Colonic mucosa (tissue), 4 donors: Measurements from ENCODE around the gene SRP9. TPM values are rescaled to one million over a fixed set of nuclear protein-coding genes. Genes with fewer than 3 reads are reported as not detected.

Source experiments
- DNase-seq: peaks from one replicate; pipeline ENCODE4 v3.0.0-alpha.2; 2020
- H3K27ac ChIP-seq: fragments of 200-600 bp; one replicate; pipeline ENCODE4 v1.8.0; 2021
- H3K27me3 ChIP-seq: fragments of 200-600 bp; one replicate; pipeline ENCODE4 v1.8.0; 2021
- H3K36me3 ChIP-seq: fragments of 200-600 bp; one replicate; pipeline ENCODE4 v1.8.0; 2021
- H3K4me1 ChIP-seq: fragments of 200-600 bp; one replicate; pipeline ENCODE4 v1.8.0; 2021; ENCODE audit warnings: mild to moderate bottlenecking
- H3K4me3 ChIP-seq: fragments of 200-600 bp; one replicate; pipeline ENCODE4 v1.8.0; 2021
- H3K9ac ChIP-seq, 2 donors: one replicate each; pipeline ENCODE4 v1.7.0; 2013; ENCODE audit warnings: control low read depth in 2 of 2, low read depth in 2 of 2, low read length in 2 of 2
- H3K9me3 ChIP-seq: fragments of 200-600 bp; one replicate; pipeline ENCODE4 v1.8.0; 2021
- intact Hi-C: fragments of 100-400 bp; cut with DNase I; formaldehyde crosslinking; loops from one replicate; pipeline ENCODE4 v1.14.1; 2022
- total RNA-seq, 2 donors: library from RNA; stranded (reverse); fragmentation: NEBNext Ultra II Directional in 1 of 2; extraction: Animal tissue kit (Norgen Biotek cat#: 25700) in 1 of 2; gene quantifications; one replicate each; pipeline ENCODE4 v1.2.1, GENCODE V29; 2021
- TF ChIP-seq, protein P1 (sequence below): fragments of 200-600 bp; IDR thresholded peaks from one replicate; pipeline ENCODE4 v1.8.0; 2022; ENCODE audit warnings: antibody characterized with exemption, mild to moderate bottlenecking
- donor health status: healthy.
- donor health status: DM: no; HTN: no; CAD: no.
- donor health status: DM: no; HTN: no; CAD: no.

SRP9 gene, protein sequence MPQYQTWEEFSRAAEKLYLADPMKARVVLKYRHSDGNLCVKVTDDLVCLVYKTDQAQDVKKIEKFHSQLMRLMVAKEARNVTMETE
- total RNA-seq, result 100 to 1,000 TPM; 233 to 264 TPM

DNA sequence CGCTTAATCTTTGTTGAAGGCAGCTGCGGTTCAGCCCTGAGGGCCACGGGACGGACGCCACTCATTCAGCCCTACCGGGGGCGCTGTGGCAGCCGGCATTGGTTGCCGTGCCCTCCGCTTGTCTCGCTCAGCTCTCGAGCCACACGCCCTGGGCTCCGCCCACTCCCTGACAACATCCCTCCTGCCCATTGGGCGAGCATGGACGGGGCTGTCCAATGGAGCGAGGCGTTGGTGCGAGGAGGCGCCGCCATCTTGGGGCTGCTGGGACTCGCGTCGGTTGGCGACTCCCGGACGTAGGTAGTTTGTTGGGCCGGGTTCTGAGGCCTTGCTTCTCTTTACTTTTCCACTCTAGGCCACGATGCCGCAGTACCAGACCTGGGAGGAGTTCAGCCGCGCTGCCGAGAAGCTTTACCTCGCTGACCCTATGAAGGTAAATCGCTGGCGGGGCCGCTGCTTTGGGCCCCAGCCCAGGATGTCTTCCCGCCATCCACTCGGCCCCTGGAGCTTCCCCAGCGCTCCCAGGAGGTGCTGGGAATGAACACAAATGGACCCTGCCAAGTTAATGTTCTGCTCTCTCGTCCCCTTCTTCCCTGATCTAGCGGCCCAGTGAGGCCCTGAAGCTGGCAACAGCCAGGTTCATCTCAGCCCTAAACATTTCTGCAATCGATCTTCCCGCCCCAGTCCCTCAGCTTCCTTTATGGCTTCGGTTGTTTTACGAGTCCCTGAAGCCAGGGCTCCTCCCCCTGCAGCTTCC, at the start of gene SRP9:
Gene SRP9 (plus strand): TSS at position 244 of the 754 bp plus-strand sequence. CDS start 115 bp downstream, at position 359.
- no peaks in the 10 kb centered on the region for H3K4me1 ChIP-seq
- peak; percentile 100 for DNase-seq
- TF ChIP-seq, protein P1, sequence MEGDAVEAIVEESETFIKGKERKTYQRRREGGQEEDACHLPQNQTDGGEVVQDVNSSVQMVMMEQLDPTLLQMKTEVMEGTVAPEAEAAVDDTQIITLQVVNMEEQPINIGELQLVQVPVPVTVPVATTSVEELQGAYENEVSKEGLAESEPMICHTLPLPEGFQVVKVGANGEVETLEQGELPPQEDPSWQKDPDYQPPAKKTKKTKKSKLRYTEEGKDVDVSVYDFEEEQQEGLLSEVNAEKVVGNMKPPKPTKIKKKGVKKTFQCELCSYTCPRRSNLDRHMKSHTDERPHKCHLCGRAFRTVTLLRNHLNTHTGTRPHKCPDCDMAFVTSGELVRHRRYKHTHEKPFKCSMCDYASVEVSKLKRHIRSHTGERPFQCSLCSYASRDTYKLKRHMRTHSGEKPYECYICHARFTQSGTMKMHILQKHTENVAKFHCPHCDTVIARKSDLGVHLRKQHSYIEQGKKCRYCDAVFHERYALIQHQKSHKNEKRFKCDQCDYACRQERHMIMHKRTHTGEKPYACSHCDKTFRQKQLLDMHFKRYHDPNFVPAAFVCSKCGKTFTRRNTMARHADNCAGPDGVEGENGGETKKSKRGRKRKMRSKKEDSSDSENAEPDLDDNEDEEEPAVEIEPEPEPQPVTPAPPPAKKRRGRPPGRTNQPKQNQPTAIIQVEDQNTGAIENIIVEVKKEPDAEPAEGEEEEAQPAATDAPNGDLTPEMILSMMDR, result peak; percentile 86
- no peaks in the 10 kb centered on the region for H3K36me3 ChIP-seq
- peak within 1 kb of the TSS; percentile 94 for H3K27ac ChIP-seq
- no peaks in the 10 kb centered on the region for H3K9me3 ChIP-seq
- peak within 1 kb of the TSS; percentile 70 to 90 for H3K9ac ChIP-seq
- no peaks in the 10 kb centered on the region for H3K27me3 ChIP-seq
- peak within 1 kb of the TSS; percentile 62 for H3K4me3 ChIP-seq
- intact Hi-C loops, result loop anchor here (5.0 kb wide), 1 partner anchor 70 kb away; no protein-coding TSS in a partner anchor

DNA sequence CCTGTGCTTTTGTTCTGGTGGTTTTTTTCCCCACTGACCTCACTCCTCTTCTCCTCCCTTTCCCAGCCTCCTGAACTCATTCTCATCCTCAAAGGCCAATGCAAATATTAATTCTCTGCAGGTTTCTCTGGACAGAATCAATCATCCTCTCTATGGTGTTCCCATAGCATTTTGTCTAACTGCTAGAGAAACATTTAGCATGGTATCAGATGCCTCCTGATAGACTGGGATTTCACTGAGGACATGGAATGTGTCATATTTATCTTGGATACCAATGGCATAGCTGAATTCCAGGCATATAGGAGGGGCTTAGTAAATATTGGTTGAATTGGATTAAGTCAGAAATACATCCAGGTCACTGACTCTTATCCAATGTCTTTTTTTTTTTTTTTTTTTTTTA, 46.1 kb upstream of the SRP9 start:
- H3K36me3 ChIP-seq, result no peaks in the 10 kb centered on the region
- TF ChIP-seq, protein P1, result no peak
- no peak overlapping the region for H3K9ac ChIP-seq
- H3K4me3 ChIP-seq, result no peak overlapping the region
- no peaks in the 10 kb centered on the region for H3K9me3 ChIP-seq
- H3K27ac ChIP-seq, result no peak overlapping the region
- intact Hi-C loops, result no loop called here
- no peaks in the 10 kb centered on the region for H3K27me3 ChIP-seq
- no peaks in the 10 kb centered on the region for H3K4me1 ChIP-seq
- DNase-seq, result no peak

DNA sequence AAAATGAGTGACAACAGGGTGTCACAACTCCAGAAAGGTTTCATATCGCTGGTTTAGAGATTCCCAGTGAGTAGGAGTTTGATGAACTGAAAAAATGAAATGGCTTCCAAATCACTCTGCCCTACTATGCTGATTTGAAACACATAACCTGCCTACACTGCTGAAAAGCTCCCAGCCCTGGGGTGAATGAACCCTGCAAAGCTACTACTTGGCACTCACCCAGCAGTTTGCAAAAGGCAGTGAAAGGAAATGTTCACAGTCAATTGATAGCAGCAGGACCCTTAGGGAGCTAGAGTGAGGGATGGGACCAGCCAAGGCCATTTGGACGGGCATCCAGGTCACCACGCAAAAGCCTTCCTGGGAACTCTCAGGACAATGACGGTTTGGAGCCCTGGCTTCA, 44.4 kb upstream of the SRP9 start:
- no peak overlapping the region for H3K9ac ChIP-seq
- no peak for DNase-seq
- H3K27me3 ChIP-seq, result no peaks in the 10 kb centered on the region
- intact Hi-C loops, result no loop called here
- H3K4me3 ChIP-seq, result no peak overlapping the region
- no peaks in the 10 kb centered on the region for H3K4me1 ChIP-seq
- TF ChIP-seq, protein P1, result no peak
- no peaks in the 10 kb centered on the region for H3K9me3 ChIP-seq
- H3K27ac ChIP-seq, result no peak overlapping the region
- H3K36me3 ChIP-seq, result no peaks in the 10 kb centered on the region

DNA sequence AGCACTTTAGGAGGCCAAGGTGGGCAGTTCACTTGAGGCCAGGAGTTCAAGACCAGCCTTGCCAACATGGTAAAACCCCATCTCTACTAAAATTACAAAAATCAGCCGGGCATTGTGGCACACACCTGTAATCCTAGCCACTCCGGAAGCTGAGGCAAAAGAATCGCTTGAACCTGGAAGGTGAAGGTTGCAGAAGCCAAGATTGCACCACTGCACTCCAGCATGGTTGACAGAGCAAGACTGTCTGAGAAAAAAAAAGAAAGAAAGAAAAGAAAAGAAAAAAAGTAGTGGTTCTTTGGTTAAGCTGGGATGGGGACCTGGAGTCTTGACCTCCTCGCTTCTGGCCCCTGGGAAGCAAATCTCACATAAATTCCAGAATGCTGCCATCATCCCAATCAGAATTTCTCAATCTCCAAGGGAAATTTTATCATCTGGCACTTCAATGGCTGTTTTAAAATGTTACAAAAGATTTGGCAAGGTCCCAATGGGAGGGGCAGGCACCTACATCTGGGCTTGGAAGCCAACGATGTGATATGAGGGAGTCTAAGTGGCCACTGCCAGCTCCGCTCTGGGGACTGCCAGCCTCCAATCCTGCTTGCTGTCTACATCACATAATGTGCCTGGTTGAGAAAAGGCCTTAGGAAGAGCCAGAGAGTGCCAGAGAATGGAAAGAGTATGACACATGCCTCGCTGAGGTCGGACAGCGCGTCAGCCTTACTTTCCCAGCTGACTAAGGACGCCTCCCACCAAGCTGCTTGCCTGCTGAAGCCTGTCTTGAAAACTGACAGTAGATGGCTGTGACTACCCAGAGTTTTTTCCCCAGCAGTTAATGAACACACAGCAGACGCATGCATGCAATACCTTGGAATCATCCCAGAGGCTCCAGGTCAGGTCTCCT, 42.1 kb upstream of the SRP9 start:
- TF ChIP-seq, protein P1, result no peak

DNA sequence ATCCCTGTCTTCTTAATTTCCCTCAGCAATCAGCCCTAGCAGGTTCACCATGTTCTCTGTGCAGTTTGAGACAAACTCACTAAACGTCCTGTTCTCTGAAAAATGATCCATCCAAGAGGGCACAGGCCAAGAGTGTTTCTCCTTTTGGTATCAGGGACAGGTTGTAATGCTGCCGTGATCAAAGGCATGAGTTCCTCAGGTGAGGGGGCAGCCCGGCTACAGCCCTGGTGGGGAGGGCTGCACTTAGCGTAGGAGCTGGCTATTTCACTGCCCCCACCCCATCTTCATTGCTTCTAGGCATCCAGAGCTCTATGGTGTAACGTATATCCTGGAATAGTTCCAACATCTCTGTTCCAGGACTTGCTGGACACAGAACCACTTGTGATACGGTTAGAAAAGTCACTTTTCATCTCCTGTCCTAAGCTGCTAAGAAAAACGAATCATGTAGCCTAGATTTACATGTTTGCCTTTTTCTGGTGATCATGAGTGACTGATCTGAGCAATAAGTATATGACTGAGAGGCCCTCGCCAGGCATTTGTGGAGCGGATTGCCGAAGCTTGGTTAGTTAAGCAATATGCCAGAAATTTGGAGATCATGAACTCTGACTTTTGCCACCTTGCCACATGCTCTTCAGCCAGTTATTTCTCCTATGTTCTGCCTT, 41.1 kb upstream of the SRP9 start:
- no peak for DNase-seq
- H3K9me3 ChIP-seq, result no peaks in the 10 kb centered on the region
- H3K36me3 ChIP-seq, result no peaks in the 10 kb centered on the region
- H3K4me3 ChIP-seq, result no peak overlapping the region
- H3K27ac ChIP-seq, result no peak overlapping the region
- TF ChIP-seq, protein P1, result no peak
- intact Hi-C loops, result no loop called here
- no peak overlapping the region for H3K9ac ChIP-seq
- no peaks in the 10 kb centered on the region for H3K4me1 ChIP-seq
- H3K27me3 ChIP-seq, result no peaks in the 10 kb centered on the region

More for the DNA sequence above, 42.1 kb upstream of the SRP9 start:
- Histone ChIP-seq H3K36me3 (no peaks in the 10 kb centered on the region), H3K4me1 (no peaks in the 10 kb centered on the region), H3K9me3 (no peaks in the 10 kb centered on the region), H3K27me3 (no peaks in the 10 kb centered on the region), H3K9ac (no peak overlapping the region), H3K27ac (no peak overlapping the region), H3K4me3 (no peak overlapping the region)
- DNase-seq, result peak; percentile 39
- intact Hi-C loops, result no loop called here
